PFSK-1 (cell line): Measurements from ENCODE around the gene ZBTB24.

Experiments used
- FOXP2 ChIP-seq: optimal IDR thresholded peaks from 2 replicates; pipeline ENCODE3; 2011; ENCODE audit warnings: borderline replicate concordance, control low read depth, inconsistent platforms; ENCODE audit not compliant: insufficient read depth; ENCODE audit errors: extremely low read length, extremely low read depth
- POLR2AphosphoS5 ChIP-seq: IDR thresholded peaks from 2 replicates; pipeline ENCODE4 v1.6.1; 2012; ENCODE audit warnings: low read depth, mild to moderate bottlenecking, control low read depth, low read length, moderate library complexity
- SIN3A ChIP-seq: IDR thresholded peaks from 2 replicates; pipeline ENCODE4 v1.6.1; 2012; ENCODE audit warnings: mild to moderate bottlenecking, low read length, moderate library complexity, borderline replicate concordance; ENCODE audit not compliant: insufficient read depth
- TAF1 ChIP-seq: IDR thresholded peaks from 2 replicates; pipeline ENCODE4 v1.6.1; 2012; ENCODE audit warnings: low read length, control low read depth, borderline replicate concordance; ENCODE audit not compliant: insufficient read depth
- TF ChIP-seq, protein P1 (sequence below), 2 experiments: IDR thresholded peaks; 2 replicates each; pipeline versions ENCODE4 v1.6.1 to v1.8.0; 2011 to 2012; ENCODE audit warnings: low read depth in 2 of 2, low read length in 2 of 2, control low read depth in 1 of 2, inconsistent platforms in 1 of 2, mild to moderate bottlenecking in 1 of 2, moderate library complexity in 1 of 2; ENCODE audit not compliant: insufficient read depth in 1 of 2

The ZBTB24 gene

DNA sequence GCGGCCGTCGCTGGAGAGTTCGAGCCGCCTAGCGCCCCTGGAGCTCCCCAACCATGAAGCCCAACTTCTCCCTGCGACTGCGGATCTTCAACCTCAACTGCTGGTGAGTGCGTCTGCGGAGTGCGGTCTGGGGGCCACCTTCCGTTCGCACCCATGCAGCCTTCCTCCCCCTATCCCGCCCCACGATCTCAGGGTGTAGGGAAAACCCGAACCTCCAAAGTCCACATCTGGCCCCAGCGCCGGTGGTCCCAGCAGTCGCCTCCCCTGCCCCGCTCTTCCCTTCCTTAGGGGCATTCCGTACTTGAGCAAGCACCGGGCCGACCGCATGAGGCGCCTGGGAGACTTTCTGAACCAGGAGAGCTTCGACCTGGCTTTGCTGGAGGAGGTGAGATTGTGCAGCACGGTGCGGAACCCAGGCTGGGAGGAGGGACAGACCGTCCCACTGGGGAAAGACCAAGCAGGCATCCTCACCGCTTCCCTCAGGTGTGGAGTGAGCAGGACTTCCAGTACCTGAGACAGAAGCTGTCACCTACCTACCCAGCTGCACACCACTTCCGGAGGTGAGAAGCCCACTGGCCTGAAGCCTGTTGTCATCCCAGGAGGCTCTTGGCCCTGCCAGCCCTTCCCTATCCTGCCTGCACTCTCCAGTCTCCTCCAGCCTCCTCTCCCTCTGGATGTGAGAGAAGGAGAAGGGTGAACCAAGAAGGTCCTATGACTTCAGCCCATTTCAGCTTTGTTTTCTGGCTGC lies 41.8 kb downstream of the ZBTB24 start:
- TF ChIP-seq POLR2AphosphoS5 = no peak; the same call in 1 of the 2 replicates
- no peak for TF ChIP-seq TAF1
- peak; percentile 25 for TF ChIP-seq FOXP2

DNA sequence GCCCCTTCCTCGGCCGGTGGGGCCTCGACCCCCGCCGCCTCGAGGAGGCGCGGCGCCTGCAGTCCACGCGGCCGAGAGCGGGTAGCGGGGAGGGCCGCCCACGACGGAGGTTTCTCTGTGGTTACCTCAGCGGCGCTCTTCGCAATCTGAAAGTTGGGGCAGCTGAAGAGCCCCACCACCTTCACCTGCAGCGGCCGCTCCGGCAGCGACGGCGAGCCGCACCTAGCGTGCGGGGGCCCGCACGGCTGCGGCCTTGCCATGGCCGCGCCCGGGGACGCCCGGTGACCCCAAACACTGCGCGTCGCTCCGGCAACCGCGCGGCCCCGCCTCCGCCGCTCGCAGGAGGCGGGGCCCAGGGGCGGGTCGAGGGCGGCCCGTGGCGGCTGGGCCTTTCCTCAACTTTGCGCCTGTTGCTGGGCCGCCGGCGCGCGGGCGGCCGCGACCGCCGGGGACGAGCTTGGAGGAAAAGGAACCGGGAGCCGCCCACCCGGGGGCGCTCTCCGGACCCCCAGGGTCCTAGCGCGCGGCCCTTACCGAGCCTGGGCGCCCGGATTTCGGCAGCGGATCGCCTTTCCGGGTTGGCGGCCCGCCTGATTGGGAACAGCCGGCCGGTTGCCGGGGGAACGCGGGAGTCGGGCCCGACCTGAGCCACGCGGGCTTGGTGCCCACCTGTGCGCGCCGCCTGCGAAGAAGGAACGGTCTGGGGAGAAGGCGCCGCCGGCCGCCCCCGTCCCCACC lies 42.5 kb downstream of the ZBTB24 start, which contains the start of the genes PPIL6 and SMPD2:
TSS of gene PPIL6 (minus strand) at position 298 of the 738 bp plus-strand sequence. CDS start at position 260, 38 bp downstream.
TSS of gene SMPD2 (plus strand) at position 394 of the 738 bp plus-strand sequence. CDS start 398 bp downstream, outside the sequence.
- TF ChIP-seq, protein P1, sequence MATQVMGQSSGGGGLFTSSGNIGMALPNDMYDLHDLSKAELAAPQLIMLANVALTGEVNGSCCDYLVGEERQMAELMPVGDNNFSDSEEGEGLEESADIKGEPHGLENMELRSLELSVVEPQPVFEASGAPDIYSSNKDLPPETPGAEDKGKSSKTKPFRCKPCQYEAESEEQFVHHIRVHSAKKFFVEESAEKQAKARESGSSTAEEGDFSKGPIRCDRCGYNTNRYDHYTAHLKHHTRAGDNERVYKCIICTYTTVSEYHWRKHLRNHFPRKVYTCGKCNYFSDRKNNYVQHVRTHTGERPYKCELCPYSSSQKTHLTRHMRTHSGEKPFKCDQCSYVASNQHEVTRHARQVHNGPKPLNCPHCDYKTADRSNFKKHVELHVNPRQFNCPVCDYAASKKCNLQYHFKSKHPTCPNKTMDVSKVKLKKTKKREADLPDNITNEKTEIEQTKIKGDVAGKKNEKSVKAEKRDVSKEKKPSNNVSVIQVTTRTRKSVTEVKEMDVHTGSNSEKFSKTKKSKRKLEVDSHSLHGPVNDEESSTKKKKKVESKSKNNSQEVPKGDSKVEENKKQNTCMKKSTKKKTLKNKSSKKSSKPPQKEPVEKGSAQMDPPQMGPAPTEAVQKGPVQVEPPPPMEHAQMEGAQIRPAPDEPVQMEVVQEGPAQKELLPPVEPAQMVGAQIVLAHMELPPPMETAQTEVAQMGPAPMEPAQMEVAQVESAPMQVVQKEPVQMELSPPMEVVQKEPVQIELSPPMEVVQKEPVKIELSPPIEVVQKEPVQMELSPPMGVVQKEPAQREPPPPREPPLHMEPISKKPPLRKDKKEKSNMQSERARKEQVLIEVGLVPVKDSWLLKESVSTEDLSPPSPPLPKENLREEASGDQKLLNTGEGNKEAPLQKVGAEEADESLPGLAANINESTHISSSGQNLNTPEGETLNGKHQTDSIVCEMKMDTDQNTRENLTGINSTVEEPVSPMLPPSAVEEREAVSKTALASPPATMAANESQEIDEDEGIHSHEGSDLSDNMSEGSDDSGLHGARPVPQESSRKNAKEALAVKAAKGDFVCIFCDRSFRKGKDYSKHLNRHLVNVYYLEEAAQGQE (IDR thresholded peaks at IDR 0.05; ENCODE audit: insufficient read depth in 1 of 2, low read depth in 2 of 2, low read length in 2 of 2) = no peak
- TF ChIP-seq SIN3A = peak; percentile 38; the same call in 1 of the 2 replicates
- TF ChIP-seq FOXP2 = no peak
- TF ChIP-seq TAF1 = no peak
- TF ChIP-seq POLR2AphosphoS5 = peak; percentile 27; the same call in 1 of the 2 replicates

DNA sequence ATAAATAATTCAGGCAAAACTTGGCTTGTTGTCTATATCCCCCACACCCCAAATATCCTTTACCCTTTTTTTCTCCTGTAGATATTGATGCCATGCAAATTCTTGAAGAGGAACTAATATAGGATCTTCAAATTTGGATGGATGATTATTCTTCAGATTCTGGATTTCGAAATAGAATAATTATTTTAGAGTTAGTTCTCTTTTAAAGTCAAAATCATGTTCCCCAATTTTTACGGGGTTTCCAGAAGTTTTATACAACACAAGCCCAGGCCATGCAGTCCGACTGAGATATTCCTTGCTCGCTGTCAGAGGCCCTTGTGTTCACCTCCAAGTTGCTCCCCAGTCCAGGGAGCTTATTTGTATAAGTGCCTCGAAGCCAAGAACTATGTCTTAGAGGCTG lies 47.0 kb downstream of the ZBTB24 start:
- TF ChIP-seq FOXP2 = no peak
- no peak for TF ChIP-seq POLR2AphosphoS5
- TF ChIP-seq TAF1 = no peak
- TF ChIP-seq, protein P1 (IDR thresholded peaks at IDR 0.05; ENCODE audit: insufficient read depth in 1 of 2, low read depth in 2 of 2, low read length in 2 of 2) = no peak

DNA sequence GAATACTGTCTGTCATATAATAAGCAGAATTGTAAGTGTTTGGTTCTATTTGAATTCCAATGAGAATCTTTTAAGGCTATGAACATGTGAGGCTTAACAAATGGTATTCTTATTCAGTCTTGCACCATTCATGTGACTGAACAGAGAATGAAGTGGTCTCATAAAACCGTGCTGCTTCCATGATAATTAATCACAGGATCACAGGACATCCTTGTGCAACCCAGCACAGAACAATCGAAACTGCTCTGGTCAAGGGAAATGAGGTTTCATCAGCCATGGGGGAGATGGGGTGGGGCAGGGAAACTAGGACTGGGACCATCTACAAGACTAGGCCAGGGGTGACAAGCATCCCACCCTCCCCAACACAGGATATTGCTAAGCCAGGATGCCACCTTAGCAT lies 48.6 kb downstream of the ZBTB24 start:
- TF ChIP-seq POLR2AphosphoS5 = no peak
- TF ChIP-seq, protein P1 (IDR thresholded peaks at IDR 0.05; ENCODE audit: insufficient read depth in 1 of 2, low read depth in 2 of 2, low read length in 2 of 2) = no peak
- no peak for TF ChIP-seq SIN3A
- TF ChIP-seq FOXP2 = no peak
- TF ChIP-seq TAF1 = no peak

DNA sequence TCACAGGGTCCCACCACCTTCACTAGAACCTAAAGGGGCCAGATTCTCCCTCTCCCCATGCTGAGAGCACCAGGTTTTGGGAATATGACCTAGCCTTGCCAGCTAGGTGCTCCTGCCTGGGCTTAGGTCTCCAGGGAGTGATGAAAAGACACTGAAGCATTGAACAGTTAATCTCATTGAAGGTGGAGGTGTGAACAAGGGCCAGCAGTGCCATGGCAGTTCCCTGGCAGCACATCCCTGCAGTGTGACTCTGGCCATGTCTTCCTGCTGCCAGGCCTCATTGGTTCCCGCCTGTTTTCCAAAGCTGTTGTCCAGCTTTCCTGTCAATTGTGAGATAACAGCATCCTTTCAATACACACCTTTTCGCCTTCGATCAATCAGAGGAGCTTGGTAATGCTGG lies 53.5 kb downstream of the ZBTB24 start:
- TF ChIP-seq POLR2AphosphoS5 (no peak), TAF1 (no peak), FOXP2 (no peak), SIN3A (no peak)
- TF ChIP-seq, protein P1 (IDR thresholded peaks at IDR 0.05; ENCODE audit: insufficient read depth in 1 of 2, low read depth in 2 of 2, low read length in 2 of 2) = no peak
